ENCODE data around the gene CABLES2. TPM values are rescaled to one million over a fixed set of nuclear protein-coding genes. Genes with fewer than 3 reads are reported as not detected.

Gene CABLES2
- total RNA-seq, 1 donor from 2014 or later: 19.1 TPM

- intact Hi-C loops (cut with micrococcal nuclease): no loop called here
- ATAC-seq: peak; percentile 54
- DNase-seq: peak; percentile 85
Observed at GRCh38 chr20:62367136-62367632, 39.9 kb downstream of the CABLES2 start, which contains the start of gene LAMA5. LAMA5 (minus strand) TSS chr20:62367312; CDS start chr20:62367245, 67 bp downstream.

- DNase-seq (peak; percentile 69), ATAC-seq (peak; percentile 18)
- intact Hi-C loops (cut with micrococcal nuclease): no loop called here
Observed at GRCh38 chr20:62366370-62367135, 40.5 kb downstream of the CABLES2 start.

GRCh38 chr20:62365814-62366369, 41.2 kb downstream of the CABLES2 start:
- ATAC-seq: peak; percentile 23
- peak; percentile 45 for DNase-seq
- intact Hi-C loops (cut with micrococcal nuclease): no loop called here

GRCh38 chr20:62364911-62365736, 42.0 kb downstream of the CABLES2 start:
- DNase-seq (peak; percentile 84), ATAC-seq (peak; percentile 68)
- intact Hi-C loops (cut with micrococcal nuclease): no loop called here

- ATAC-seq: peak; percentile 2
- intact Hi-C loops (cut with micrococcal nuclease): no loop called here
- peak; percentile 53 for DNase-seq
Observed at GRCh38 chr20:62363920-62364851, 42.9 kb downstream of the CABLES2 start.

GRCh38 chr20:62362991-62363919, 43.8 kb downstream of the CABLES2 start:
- DNase-seq (peak; percentile 60), ATAC-seq (no peak)
- intact Hi-C loops (cut with micrococcal nuclease): no loop called here

GRCh38 chr20:62362590-62362940, 44.5 kb downstream of the CABLES2 start:
- intact Hi-C loops (cut with micrococcal nuclease): no loop called here
- DNase-seq: no peak
- ATAC-seq: no peak

- ATAC-seq: peak; percentile 6
- intact Hi-C loops (cut with micrococcal nuclease): no loop called here
- DNase-seq: peak; percentile 63
Observed at GRCh38 chr20:62361799-62362589, 45.1 kb downstream of the CABLES2 start.

GRCh38 chr20:62360854-62361798, 46.0 kb downstream of the CABLES2 start:
- no peak for ATAC-seq
- peak; percentile 51 for DNase-seq
- intact Hi-C loops (cut with micrococcal nuclease): no loop called here

- ATAC-seq (no peak), DNase-seq (peak; percentile 57)
- intact Hi-C loops (cut with micrococcal nuclease): no loop called here
Observed at GRCh38 chr20:62359491-62360121, 47.5 kb downstream of the CABLES2 start.

GRCh38 chr20:62359043-62359490, 48.0 kb downstream of the CABLES2 start:
- intact Hi-C loops (cut with micrococcal nuclease): no loop called here
- DNase-seq (no peak), ATAC-seq (no peak)

GRCh38 chr20:62358171-62359042, 48.7 kb downstream of the CABLES2 start:
- DNase-seq (peak; percentile 70), ATAC-seq (peak; percentile 1)

GRCh38 chr20:62357681-62358080, 49.4 kb downstream of the CABLES2 start:
- no peak for ATAC-seq
- intact Hi-C loops (cut with micrococcal nuclease): no loop called here
- peak; percentile 51 for DNase-seq

More at GRCh38 chr20:62358171-62359042, 48.7 kb downstream of the CABLES2 start:
- intact Hi-C loops (cut with micrococcal nuclease): no loop called here

GRCh38 chr20:62357187-62357667, 49.9 kb downstream of the CABLES2 start:
- ATAC-seq (peak; percentile 35), DNase-seq (peak; percentile 79)
- intact Hi-C loops (cut with micrococcal nuclease): no loop called here

Measured in left ventricle myocardium superior (tissue), 1 donor.